ENCODE measurements around the gene PLCH1.

DNA sequence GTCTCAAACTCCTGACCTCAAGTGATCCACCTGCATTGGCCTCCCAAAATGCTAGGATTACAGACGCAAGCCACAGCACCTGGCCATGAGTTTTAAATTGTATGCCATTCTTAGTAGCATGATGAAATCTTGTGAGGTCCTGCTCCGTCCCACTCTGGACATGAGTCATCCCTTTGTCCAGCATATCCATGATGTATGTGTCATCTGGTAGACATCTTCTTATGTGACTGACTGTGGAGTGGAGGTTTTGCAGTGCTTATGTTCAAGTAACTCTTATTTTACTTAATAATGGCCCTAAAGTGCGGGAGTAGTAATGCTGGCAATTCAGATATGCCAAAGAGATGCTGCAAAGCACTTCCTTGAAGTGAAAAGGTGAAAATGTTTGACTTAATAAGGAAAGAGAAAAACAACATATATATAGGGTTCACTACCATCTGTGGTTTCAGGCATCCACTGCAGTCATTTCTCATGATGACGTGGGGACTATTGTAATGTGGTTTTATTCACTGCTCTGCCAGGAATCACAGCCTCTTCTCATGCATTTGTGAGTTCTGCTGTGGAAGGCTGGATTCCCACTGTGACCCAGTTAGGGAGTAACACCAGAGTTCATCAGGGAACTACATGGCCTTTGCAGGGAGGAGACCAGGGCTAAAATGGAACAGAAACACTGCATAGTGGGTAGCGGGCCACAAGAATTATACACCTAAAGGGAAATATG, 246.8 kb downstream of the PLCH1 start:
- TF ChIP-seq, protein P1, sequence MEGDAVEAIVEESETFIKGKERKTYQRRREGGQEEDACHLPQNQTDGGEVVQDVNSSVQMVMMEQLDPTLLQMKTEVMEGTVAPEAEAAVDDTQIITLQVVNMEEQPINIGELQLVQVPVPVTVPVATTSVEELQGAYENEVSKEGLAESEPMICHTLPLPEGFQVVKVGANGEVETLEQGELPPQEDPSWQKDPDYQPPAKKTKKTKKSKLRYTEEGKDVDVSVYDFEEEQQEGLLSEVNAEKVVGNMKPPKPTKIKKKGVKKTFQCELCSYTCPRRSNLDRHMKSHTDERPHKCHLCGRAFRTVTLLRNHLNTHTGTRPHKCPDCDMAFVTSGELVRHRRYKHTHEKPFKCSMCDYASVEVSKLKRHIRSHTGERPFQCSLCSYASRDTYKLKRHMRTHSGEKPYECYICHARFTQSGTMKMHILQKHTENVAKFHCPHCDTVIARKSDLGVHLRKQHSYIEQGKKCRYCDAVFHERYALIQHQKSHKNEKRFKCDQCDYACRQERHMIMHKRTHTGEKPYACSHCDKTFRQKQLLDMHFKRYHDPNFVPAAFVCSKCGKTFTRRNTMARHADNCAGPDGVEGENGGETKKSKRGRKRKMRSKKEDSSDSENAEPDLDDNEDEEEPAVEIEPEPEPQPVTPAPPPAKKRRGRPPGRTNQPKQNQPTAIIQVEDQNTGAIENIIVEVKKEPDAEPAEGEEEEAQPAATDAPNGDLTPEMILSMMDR (conservative IDR thresholded peaks at IDR 0.05): no peak
- no peak for TF ChIP-seq EZH2 (IDR thresholded peaks at IDR 0.05; ENCODE audit: low read depth)
